ENCODE measurements around the gene OTX2.

The OTX2 gene

GRCh38 chr14:56759633-56760032, 50.6 kb downstream of the OTX2 start:
- Histone ChIP-seq H3K9me3 (ENCODE audit: control insufficient read depth, low read length) (no peaks in the 10 kb centered on the region), H3K27me3 (replicated peaks; ENCODE audit: control insufficient read depth, insufficient read depth, low read length, poor library complexity, severe bottlenecking) (no peaks in the 10 kb centered on the region), H3K27ac (ENCODE audit: insufficient read depth, low read length, poor library complexity, severe bottlenecking) (no peak overlapping the region), H3K4me1 (ENCODE audit: control insufficient read depth, insufficient read depth, low read length, poor library complexity, severe bottlenecking) (no peaks in the 10 kb centered on the region), H3K4me3 (ENCODE audit: insufficient read depth, low read depth, low read length, poor library complexity, severe bottlenecking) (no peak overlapping the region), H3K36me3 (ENCODE audit: control insufficient read depth, insufficient read depth, low read length) (no peaks in the 10 kb centered on the region)
- no peak for DNase-seq

GRCh38 chr14:56759094-56759493, 51.2 kb downstream of the OTX2 start:
- H3K9me3 ChIP-seq (ENCODE audit: control insufficient read depth, low read length): no peaks in the 10 kb centered on the region
- no peaks in the 10 kb centered on the region for H3K36me3 ChIP-seq (ENCODE audit: control insufficient read depth, insufficient read depth, low read length)
- no peaks in the 10 kb centered on the region for H3K4me1 ChIP-seq (ENCODE audit: control insufficient read depth, insufficient read depth, low read length, poor library complexity, severe bottlenecking)
- no peak for DNase-seq
- H3K4me3 ChIP-seq (ENCODE audit: insufficient read depth, low read depth, low read length, poor library complexity, severe bottlenecking): no peak overlapping the region
- H3K27me3 ChIP-seq (replicated peaks; ENCODE audit: control insufficient read depth, insufficient read depth, low read length, poor library complexity, severe bottlenecking): no peaks in the 10 kb centered on the region
- no peak overlapping the region for H3K27ac ChIP-seq (ENCODE audit: insufficient read depth, low read length, poor library complexity, severe bottlenecking)

GRCh38 chr14:56754921-56755320, 55.4 kb downstream of the OTX2 start:
- H3K36me3 ChIP-seq (ENCODE audit: control insufficient read depth, insufficient read depth, low read length): no peaks in the 10 kb centered on the region
- H3K27me3 ChIP-seq (replicated peaks; ENCODE audit: control insufficient read depth, insufficient read depth, low read length, poor library complexity, severe bottlenecking): no peaks in the 10 kb centered on the region
- no peaks in the 10 kb centered on the region for H3K9me3 ChIP-seq (ENCODE audit: control insufficient read depth, low read length)
- H3K4me3 ChIP-seq (ENCODE audit: insufficient read depth, low read depth, low read length, poor library complexity, severe bottlenecking): no peak overlapping the region
- no peak overlapping the region for H3K27ac ChIP-seq (ENCODE audit: insufficient read depth, low read length, poor library complexity, severe bottlenecking)
- no peaks in the 10 kb centered on the region for H3K4me1 ChIP-seq (ENCODE audit: control insufficient read depth, insufficient read depth, low read length, poor library complexity, severe bottlenecking)
- no peak for DNase-seq

GRCh38 chr14:56753396-56753795, 56.9 kb downstream of the OTX2 start:
- no peaks in the 10 kb centered on the region for H3K36me3 ChIP-seq (ENCODE audit: control insufficient read depth, insufficient read depth, low read length)
- H3K4me1 ChIP-seq (ENCODE audit: control insufficient read depth, insufficient read depth, low read length, poor library complexity, severe bottlenecking): no peaks in the 10 kb centered on the region
- no peak for DNase-seq
- no peak overlapping the region for H3K4me3 ChIP-seq (ENCODE audit: insufficient read depth, low read depth, low read length, poor library complexity, severe bottlenecking)
- no peak overlapping the region for H3K27ac ChIP-seq (ENCODE audit: insufficient read depth, low read length, poor library complexity, severe bottlenecking)
- H3K27me3 ChIP-seq (replicated peaks; ENCODE audit: control insufficient read depth, insufficient read depth, low read length, poor library complexity, severe bottlenecking): no peaks in the 10 kb centered on the region
- no peaks in the 10 kb centered on the region for H3K9me3 ChIP-seq (ENCODE audit: control insufficient read depth, low read length)

- Histone ChIP-seq H3K27me3 (replicated peaks; ENCODE audit: control insufficient read depth, insufficient read depth, low read length, poor library complexity, severe bottlenecking) (no peaks in the 10 kb centered on the region), H3K4me3 (ENCODE audit: insufficient read depth, low read depth, low read length, poor library complexity, severe bottlenecking) (no peak overlapping the region), H3K27ac (ENCODE audit: insufficient read depth, low read length, poor library complexity, severe bottlenecking) (no peak overlapping the region), H3K9me3 (ENCODE audit: control insufficient read depth, low read length) (no peaks in the 10 kb centered on the region), H3K36me3 (ENCODE audit: control insufficient read depth, insufficient read depth, low read length) (no peaks in the 10 kb centered on the region), H3K4me1 (ENCODE audit: control insufficient read depth, insufficient read depth, low read length, poor library complexity, severe bottlenecking) (no peaks in the 10 kb centered on the region)
- DNase-seq: no peak
Observed at GRCh38 chr14:56752428-56752827, 57.9 kb downstream of the OTX2 start.

GRCh38 chr14:56751471-56751870, 58.8 kb downstream of the OTX2 start:
- Histone ChIP-seq H3K36me3 (ENCODE audit: control insufficient read depth, insufficient read depth, low read length) (no peaks in the 10 kb centered on the region), H3K27ac (ENCODE audit: insufficient read depth, low read length, poor library complexity, severe bottlenecking) (no peak overlapping the region), H3K4me1 (ENCODE audit: control insufficient read depth, insufficient read depth, low read length, poor library complexity, severe bottlenecking) (no peaks in the 10 kb centered on the region), H3K9me3 (ENCODE audit: control insufficient read depth, low read length) (no peaks in the 10 kb centered on the region), H3K27me3 (replicated peaks; ENCODE audit: control insufficient read depth, insufficient read depth, low read length, poor library complexity, severe bottlenecking) (no peaks in the 10 kb centered on the region), H3K4me3 (ENCODE audit: insufficient read depth, low read depth, low read length, poor library complexity, severe bottlenecking) (no peak overlapping the region)
- no peak for DNase-seq

Data from effector memory CD4-positive, alpha-beta T cell (primary cell).